Spleen (tissue), 13 donors: ENCODE results near the gene FAM209B. TPM values are rescaled to one million over a fixed set of nuclear protein-coding genes. Genes with fewer than 3 reads are reported as not detected.
A peak's percentile ranks its signal among the peaks of the same experiment; 100 is the strongest.
"Not testable (repeated sequence)": the region's sequence is repeated elsewhere in the genome, so short reads cannot be mapped to it uniquely, and the experiment has no call there.

ENCODE experiments used
- DNase-seq: peaks from one replicate; pipeline ENCODE4 v3.0.0-alpha.2; 2020
- H3K27ac ChIP-seq, 8 donors: fragments of 200-600 bp; sonication (generic) in 7 of 8; 1 replicate in 4 of 8; 2 replicates in 4 of 8; pipeline versions ENCODE4 v1.5.0 to v1.8.0; 2016 to 2021; ENCODE audit warnings: inconsistent platforms in 4 of 8, mild to moderate bottlenecking in 4 of 8, moderate library complexity in 1 of 8
- H3K27me3 ChIP-seq, 7 donors: fragments of 200-600 bp; sonication (generic) in 6 of 7; replicated peaks in 1 of 7; 1 replicate in 4 of 7; 2 replicates in 3 of 7; pipeline versions ENCODE4 v1.5.0 to v1.8.0; 2016 to 2021; ENCODE audit warnings: inconsistent platforms in 3 of 7, mild to moderate bottlenecking in 1 of 7
- H3K36me3 ChIP-seq, 6 donors: fragments of 200-600 bp; sonication (generic) in 5 of 6; 1 replicate in 4 of 6; 2 replicates in 2 of 6; pipeline versions ENCODE4 v1.5.0 to v1.8.0; 2016 to 2021; ENCODE audit warnings: inconsistent platforms in 2 of 6
- H3K4me1 ChIP-seq, 6 donors: fragments of 200-600 bp; sonication (generic) in 5 of 6; 1 replicate in 3 of 6; 2 replicates in 3 of 6; pipeline versions ENCODE4 v1.5.0 to v1.8.0; 2016 to 2021; ENCODE audit warnings: inconsistent platforms in 3 of 6
- H3K4me3 ChIP-seq, 8 donors: fragments of 200-600 bp; sonication (generic) in 7 of 8; 1 replicate in 4 of 8; 2 replicates in 4 of 8; pipeline versions ENCODE4 v1.5.0 to v1.8.0; 2016 to 2021; ENCODE audit warnings: inconsistent platforms in 4 of 8, mild to moderate bottlenecking in 4 of 8, moderate library complexity in 2 of 8
- H3K9me3 ChIP-seq, 8 donors: fragments of 200-600 bp; sonication (generic) in 7 of 8; 1 replicate in 4 of 8; 2 replicates in 4 of 8; pipeline versions ENCODE4 v1.5.0 to v1.8.0; 2016 to 2021; ENCODE audit warnings: inconsistent platforms in 4 of 8
- POLR2A ChIP-seq, 3 donors: fragments of 450-650 bp; IDR thresholded peaks; one replicate each; pipeline ENCODE4 v1.5.1; 2017; ENCODE audit warnings: antibody characterized with exemption in 3 of 3, mild to moderate bottlenecking in 1 of 3
- POLR2AphosphoS5 ChIP-seq, 3 donors: sonication (generic); formaldehyde crosslinking; IDR thresholded peaks; one replicate each; pipeline ENCODE4 v1.5.1; 2017; ENCODE audit warnings: antibody characterized with exemption in 3 of 3
- WGBS, 5 donors: extraction: QIAGEN DNeasy Blood & Tissue Kit in 3 of 5; methylation state at CpG; one replicate each; pipeline versions ENCODE4 v1.1.5 to v1.1.7; 2013 to 2018; 5-methylcytosine and 5-hydroxymethylcytosine counted together
- intact Hi-C: fragments of 100-400 bp; cut with DNase I; formaldehyde crosslinking; loops from one replicate; pipeline ENCODE4 v1.15.0; 2023; ENCODE audit warnings: low total_unique reads
- long read RNA-seq, 2 donors: transcript quantifications; one replicate each; lab custom pipeline, GENCODE V29; 2026
- polyA plus RNA-seq, 3 donors: library from polyadenylated mRNA; stranded (reverse); fragments of 200-250 nt; gene quantifications; one replicate each; pipeline ENCODE4 v1.2.1, GENCODE V29; 2013
- total RNA-seq, 7 donors: library from RNA; depleted of rRNA in 3 of 7; stranded (reverse); fragments of >200 nt in 3 of 7; fragmentation: NEBNext Ultra II Directional in 4 of 7; extraction: Animal tissue kit (Norgen Biotek cat#: 25700) in 4 of 7; gene quantifications; one replicate each; pipeline versions ENCODE4 v1.1.0 to v1.2.1, GENCODE V29; 2016 to 2021
- TF ChIP-seq, protein P1 (sequence below), 11 experiments: fragments of 200-600 bp in 7 of 11; fragments of 450-650 bp in 4 of 11; sonication (generic) in 4 of 11; IDR thresholded peaks in 8 of 11; conservative IDR thresholded peaks in 3 of 11; 1 replicate in 7 of 11; 2 replicates in 4 of 11; pipeline versions ENCODE4 v1.4.0 to v1.8.0; 2016 to 2021; ENCODE audit warnings: antibody characterized with exemption in 11 of 11, inconsistent platforms in 4 of 11, mild to moderate bottlenecking in 1 of 11
- donor health status: healthy with polysubstance abuse.
- donor health status: DM: no; HTN: no; CAD: no; lungs with moderate emphysema.
- donor health status: DM: no; HTN: no; CAD: no.
- donor health status: Bipolar disorder and iron deficiency.
- donor health status: healthy.
- donor health status: DM: no; HTN: no; CAD: no.
- donor health status: DM: yes; HTN: yes; CAD: no.

Gene FAM209B
- total RNA-seq (1 to 10 TPM in 3 of 7 donors, under 1 TPM in 1, not detected in 3; 0.97 to 1.9 (median 1.6) TPM), polyA plus RNA-seq (1 to 10 TPM; 1.4 to 5.8 (median 3.3) TPM)
- long read RNA-seq, donor 1, result 0 reads
- long read RNA-seq, donor 2, result 0 reads

DNA sequence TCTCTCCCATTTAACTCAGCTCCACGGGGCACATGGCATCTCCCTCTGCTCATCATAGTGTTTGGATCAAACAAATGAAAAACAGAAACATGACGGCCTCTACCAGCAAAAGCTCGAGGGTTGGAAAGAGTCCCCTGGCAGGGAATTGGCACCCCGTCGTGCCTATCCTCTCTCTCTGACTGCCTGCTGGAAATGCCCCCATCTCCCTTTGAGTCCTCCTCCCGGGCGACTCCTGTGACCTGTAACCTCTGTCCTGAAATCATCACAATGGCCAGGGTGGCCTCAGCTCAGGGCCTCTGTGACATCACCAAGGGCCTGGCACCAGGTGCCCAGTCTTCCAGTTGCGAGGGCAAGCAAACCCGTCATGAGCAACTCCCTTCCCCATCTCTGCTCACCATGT, at the start of gene FAM209B:
TSS of gene FAM209B (plus strand) at position 301 of the 400 bp plus-strand sequence. CDS start at position 397, 96 bp downstream.
- DNase-seq, H3K4me3 ChIP-seq, intact Hi-C loops, H3K27me3 ChIP-seq, H3K9me3 ChIP-seq, H3K27ac ChIP-seq, H3K36me3 ChIP-seq, H3K4me1 ChIP-seq: not testable (repeated sequence)
- 90 to 94% (median 91%) methylated on average over 9 of the region's 9 CpGs for WGBS, 5 donors

- TF ChIP-seq POLR2AphosphoS5 (IDR thresholded peaks at IDR 0.05), result peak in 1 of 3 donors; percentile 21
- TF ChIP-seq, protein P1, sequence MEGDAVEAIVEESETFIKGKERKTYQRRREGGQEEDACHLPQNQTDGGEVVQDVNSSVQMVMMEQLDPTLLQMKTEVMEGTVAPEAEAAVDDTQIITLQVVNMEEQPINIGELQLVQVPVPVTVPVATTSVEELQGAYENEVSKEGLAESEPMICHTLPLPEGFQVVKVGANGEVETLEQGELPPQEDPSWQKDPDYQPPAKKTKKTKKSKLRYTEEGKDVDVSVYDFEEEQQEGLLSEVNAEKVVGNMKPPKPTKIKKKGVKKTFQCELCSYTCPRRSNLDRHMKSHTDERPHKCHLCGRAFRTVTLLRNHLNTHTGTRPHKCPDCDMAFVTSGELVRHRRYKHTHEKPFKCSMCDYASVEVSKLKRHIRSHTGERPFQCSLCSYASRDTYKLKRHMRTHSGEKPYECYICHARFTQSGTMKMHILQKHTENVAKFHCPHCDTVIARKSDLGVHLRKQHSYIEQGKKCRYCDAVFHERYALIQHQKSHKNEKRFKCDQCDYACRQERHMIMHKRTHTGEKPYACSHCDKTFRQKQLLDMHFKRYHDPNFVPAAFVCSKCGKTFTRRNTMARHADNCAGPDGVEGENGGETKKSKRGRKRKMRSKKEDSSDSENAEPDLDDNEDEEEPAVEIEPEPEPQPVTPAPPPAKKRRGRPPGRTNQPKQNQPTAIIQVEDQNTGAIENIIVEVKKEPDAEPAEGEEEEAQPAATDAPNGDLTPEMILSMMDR (IDR thresholded peaks at IDR 0.05 in 8 of 11, conservative IDR thresholded peaks at IDR 0.05 in 3 of 11), result peak in 1 of 11 experiments; percentile 10
- TF ChIP-seq POLR2A (IDR thresholded peaks at IDR 0.05), result no peak
- intact Hi-C loops, result no loop called here
- WGBS, 5 donors, result 23 to 42% (median 38%) methylated on average over 7 of the region's 7 CpGs
- Histone ChIP-seq H3K9me3 (no peaks in the 10 kb centered on the region), H3K4me1 (peaks cover 0 to 70% (median 14%) of the 10 kb centered on the region in 6 donors), H3K27me3 (no peaks in the 10 kb centered on the region), H3K4me3 (peak overlapping the region in 1 of 8 donors; percentile 33), H3K27ac (peak overlapping the region in 7 of 8 donors; percentile 67 to 93 (median 79)), H3K36me3 (peaks cover 0 to 100% (median 79%) of the 10 kb centered on the region in 6 donors)
- no peak for DNase-seq
Measured at GRCh38 chr20:56483970-56484369, 49.1 kb upstream of the FAM209B start.

DNA sequence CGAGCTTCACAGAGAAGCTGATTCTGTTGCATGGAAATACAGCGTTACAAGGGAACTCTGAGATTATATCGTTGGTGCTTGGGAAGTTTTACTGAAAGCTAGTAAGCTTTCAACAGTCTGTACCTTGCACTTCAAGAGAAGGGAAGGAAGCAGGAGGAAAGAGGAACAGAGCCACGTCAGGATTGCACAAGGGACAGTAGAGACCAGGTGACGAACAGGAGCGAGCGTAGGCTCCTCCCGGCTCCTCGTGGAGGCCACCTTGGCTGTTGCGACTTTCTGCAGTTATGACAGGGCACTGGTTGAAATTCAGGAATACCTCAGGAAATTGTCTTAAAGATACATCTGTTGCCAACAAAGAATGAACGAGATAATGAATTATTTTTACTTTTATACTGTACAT, 45.8 kb upstream of the FAM209B start:
- H3K9me3 ChIP-seq, result no peaks in the 10 kb centered on the region
- 47 to 83% (median 59%) methylated on average over 11 of the region's 11 CpGs for WGBS, 5 donors
- H3K36me3 ChIP-seq, result peaks cover 0 to 100% (median 77%) of the 10 kb centered on the region in 6 donors
- H3K4me3 ChIP-seq, result peak overlapping the region in 1 of 8 donors; percentile 46
- H3K27me3 ChIP-seq, result no peaks in the 10 kb centered on the region
- intact Hi-C loops, result no loop called here
- peak; percentile 86 for DNase-seq
- peak overlapping the region in 7 of 8 donors; percentile 53 to 93 (median 76) for H3K27ac ChIP-seq
- peaks cover 0 to 66% (median 14%) of the 10 kb centered on the region in 6 donors for H3K4me1 ChIP-seq
- TF ChIP-seq POLR2AphosphoS5 (IDR thresholded peaks at IDR 0.05), result peak in 2 of 3 donors; percentile 7 to 58
- TF ChIP-seq, protein P1 (IDR thresholded peaks at IDR 0.05 in 8 of 11, conservative IDR thresholded peaks at IDR 0.05 in 3 of 11), result no peak

DNA sequence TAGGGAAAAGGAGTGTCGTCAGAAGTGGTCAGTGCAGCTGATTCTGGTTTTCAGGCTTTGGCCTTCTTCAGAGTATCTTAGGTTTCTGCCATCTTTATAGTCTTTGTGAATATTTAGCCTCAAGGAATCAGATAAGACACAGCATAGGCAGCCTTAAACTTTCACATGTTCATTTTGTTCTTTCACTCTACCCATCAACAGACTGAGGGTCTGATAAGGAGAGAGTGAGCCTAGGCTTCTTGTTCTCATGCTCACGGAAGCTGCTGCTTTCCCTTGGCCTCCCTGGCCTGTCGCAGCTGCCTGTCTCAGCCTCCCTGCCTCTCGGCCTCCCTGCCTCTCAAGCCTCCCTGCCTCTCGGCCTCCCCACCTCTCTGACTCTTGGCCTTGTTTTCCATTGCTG, 44.5 kb upstream of the FAM209B start:
- no peak for TF ChIP-seq POLR2A (IDR thresholded peaks at IDR 0.05)
- no peak for TF ChIP-seq POLR2AphosphoS5 (IDR thresholded peaks at IDR 0.05)
- TF ChIP-seq, protein P1 (IDR thresholded peaks at IDR 0.05 in 8 of 11, conservative IDR thresholded peaks at IDR 0.05 in 3 of 11), result no peak
- WGBS, 5 donors, result 93 to 99% (median 94%) methylated on average over 5 of the region's 5 CpGs
- no peak for DNase-seq
- H3K36me3 ChIP-seq, result peaks cover 0 to 100% (median 85%) of the 10 kb centered on the region in 6 donors
- no peaks in the 10 kb centered on the region for H3K27me3 ChIP-seq
- peaks cover 0 to 64% (median 11%) of the 10 kb centered on the region in 6 donors for H3K4me1 ChIP-seq
- no peak overlapping the region for H3K4me3 ChIP-seq
- H3K9me3 ChIP-seq, result no peaks in the 10 kb centered on the region
- H3K27ac ChIP-seq, result peak overlapping the region in 2 of 8 donors; percentile 90 to 93
- intact Hi-C loops, result no loop called here
